Measurements from ENCODE around the gene UPF3A.

DNA sequence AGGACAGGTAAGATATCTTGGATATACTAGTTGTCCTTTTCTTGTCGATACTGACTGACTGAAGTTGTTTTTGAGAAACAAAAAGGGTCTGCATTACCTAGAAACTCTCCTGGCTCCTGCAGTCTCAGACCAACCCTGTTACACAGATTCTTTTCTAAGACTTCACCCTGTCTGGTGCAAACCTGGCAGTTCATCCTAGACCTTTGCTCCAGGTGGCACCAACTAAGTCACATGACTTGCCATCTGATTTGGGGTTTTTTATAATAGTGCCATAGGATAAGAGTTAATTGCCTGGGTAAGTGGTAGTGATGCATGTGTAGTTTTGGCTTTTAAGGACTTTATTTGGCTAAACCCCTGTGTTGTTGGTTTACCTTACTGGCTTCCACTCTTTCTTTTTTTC, 47.2 kb downstream of the UPF3A start:
- TF ChIP-seq, protein P1, sequence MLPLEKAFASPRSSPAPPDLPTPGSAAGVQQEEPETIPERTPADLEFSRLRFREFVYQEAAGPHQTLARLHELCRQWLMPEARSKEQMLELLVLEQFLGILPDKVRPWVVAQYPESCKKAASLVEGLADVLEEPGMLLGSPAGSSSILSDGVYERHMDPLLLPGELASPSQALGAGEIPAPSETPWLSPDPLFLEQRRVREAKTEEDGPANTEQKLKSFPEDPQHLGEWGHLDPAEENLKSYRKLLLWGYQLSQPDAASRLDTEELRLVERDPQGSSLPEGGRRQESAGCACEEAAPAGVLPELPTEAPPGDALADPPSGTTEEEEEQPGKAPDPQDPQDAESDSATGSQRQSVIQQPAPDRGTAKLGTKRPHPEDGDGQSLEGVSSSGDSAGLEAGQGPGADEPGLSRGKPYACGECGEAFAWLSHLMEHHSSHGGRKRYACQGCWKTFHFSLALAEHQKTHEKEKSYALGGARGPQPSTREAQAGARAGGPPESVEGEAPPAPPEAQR (tag by site-specific recombination; IDR thresholded peaks at IDR 0.05): no peak
- TF ChIP-seq, protein P2, sequence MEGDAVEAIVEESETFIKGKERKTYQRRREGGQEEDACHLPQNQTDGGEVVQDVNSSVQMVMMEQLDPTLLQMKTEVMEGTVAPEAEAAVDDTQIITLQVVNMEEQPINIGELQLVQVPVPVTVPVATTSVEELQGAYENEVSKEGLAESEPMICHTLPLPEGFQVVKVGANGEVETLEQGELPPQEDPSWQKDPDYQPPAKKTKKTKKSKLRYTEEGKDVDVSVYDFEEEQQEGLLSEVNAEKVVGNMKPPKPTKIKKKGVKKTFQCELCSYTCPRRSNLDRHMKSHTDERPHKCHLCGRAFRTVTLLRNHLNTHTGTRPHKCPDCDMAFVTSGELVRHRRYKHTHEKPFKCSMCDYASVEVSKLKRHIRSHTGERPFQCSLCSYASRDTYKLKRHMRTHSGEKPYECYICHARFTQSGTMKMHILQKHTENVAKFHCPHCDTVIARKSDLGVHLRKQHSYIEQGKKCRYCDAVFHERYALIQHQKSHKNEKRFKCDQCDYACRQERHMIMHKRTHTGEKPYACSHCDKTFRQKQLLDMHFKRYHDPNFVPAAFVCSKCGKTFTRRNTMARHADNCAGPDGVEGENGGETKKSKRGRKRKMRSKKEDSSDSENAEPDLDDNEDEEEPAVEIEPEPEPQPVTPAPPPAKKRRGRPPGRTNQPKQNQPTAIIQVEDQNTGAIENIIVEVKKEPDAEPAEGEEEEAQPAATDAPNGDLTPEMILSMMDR (tag by site-specific recombination; IDR thresholded peaks at IDR 0.05): no peak
- TF ChIP-seq, protein P3, sequence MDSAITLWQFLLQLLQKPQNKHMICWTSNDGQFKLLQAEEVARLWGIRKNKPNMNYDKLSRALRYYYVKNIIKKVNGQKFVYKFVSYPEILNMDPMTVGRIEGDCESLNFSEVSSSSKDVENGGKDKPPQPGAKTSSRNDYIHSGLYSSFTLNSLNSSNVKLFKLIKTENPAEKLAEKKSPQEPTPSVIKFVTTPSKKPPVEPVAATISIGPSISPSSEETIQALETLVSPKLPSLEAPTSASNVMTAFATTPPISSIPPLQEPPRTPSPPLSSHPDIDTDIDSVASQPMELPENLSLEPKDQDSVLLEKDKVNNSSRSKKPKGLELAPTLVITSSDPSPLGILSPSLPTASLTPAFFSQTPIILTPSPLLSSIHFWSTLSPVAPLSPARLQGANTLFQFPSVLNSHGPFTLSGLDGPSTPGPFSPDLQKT (IDR thresholded peaks at IDR 0.05; ENCODE audit: borderline replicate concordance, low read depth, low read length): no peak
- no peak for TF ChIP-seq ZNF776 (tag by site-specific recombination; IDR thresholded peaks at IDR 0.05; ENCODE audit: borderline replicate concordance)
